ENCODE measurements around the gene SLC4A8. TPM values are rescaled to one million over a fixed set of nuclear protein-coding genes. Genes with fewer than 3 reads are reported as not detected.

Gene SLC4A8
- total RNA-seq, 1 experiment from 2014 or later = 62.7 TPM

GRCh38 chr12:51430196-51430895 is 5.7 kb downstream of the SLC4A8 start:
- Mint-ChIP-seq H3K27ac (ENCODE audit: unreplicated experiment) (peak overlapping the region; percentile 79), H3K4me1 (ENCODE audit: low read depth, unreplicated experiment) (peaks cover 54% of the 10 kb centered on the region), H3K4me3 (ENCODE audit: unreplicated experiment) (no peak overlapping the region), H3K27me3 (ENCODE audit: insufficient read depth, unreplicated experiment) (no peaks in the 10 kb centered on the region), H3K9me3 (ENCODE audit: unreplicated experiment) (peaks cover 8% of the 10 kb centered on the region), H3K36me3 (ENCODE audit: insufficient read depth, unreplicated experiment) (peaks cover 12% of the 10 kb centered on the region)
- intact Hi-C loops (cut with micrococcal nuclease; ENCODE audit: unreplicated experiment) = loop anchor here (1.0 to 2.0 kb wide), 4 partner anchors 16 to 99 kb away; no protein-coding TSS in a partner anchor
- Histone ChIP-seq H3K36me3 (ENCODE audit: control insufficient read depth, insufficient read depth, low read length) (no peaks in the 10 kb centered on the region), H3K4me1 (peaks cover 48% of the 10 kb centered on the region), H3K4me3 (ENCODE audit: low read depth, low read length) (no peak overlapping the region), H3K9me3 (no peaks in the 10 kb centered on the region), H3K27me3 (replicated peaks; ENCODE audit: control insufficient read depth, insufficient read depth, low read length) (no peaks in the 10 kb centered on the region)
- no peak for TF ChIP-seq CTCF (IDR thresholded peaks at IDR 0.05; ENCODE audit: insufficient read depth in 1 of 2, low read depth in 1 of 2, low read length in 1 of 2, severe bottlenecking in 1 of 2, unreplicated experiment in 1 of 2)
- CTCF ChIA-PET = interaction anchor here (0.7 to 1.9 kb wide), 11 partner anchors 9 to 233 kb away, joined by 3 to 10 read pairs (median 3); no protein-coding TSS in a partner anchor
- POLR2A ChIA-PET = interaction anchor here (0.6 to 1.7 kb wide), 4 partner anchors 40 to 1853 kb away, joined by 3 to 8 read pairs (median 4); no protein-coding TSS in a partner anchor
- peak; percentile 68 to 69 for DNase-seq
- BruUV-seq (replicated peaks) = no TSS peak

- no peak for TF ChIP-seq CTCF (IDR thresholded peaks at IDR 0.05; ENCODE audit: insufficient read depth in 1 of 2, low read depth in 1 of 2, low read length in 1 of 2, severe bottlenecking in 1 of 2, unreplicated experiment in 1 of 2)
- POLR2A ChIA-PET = no interaction called here
- H3K4me3 Mint-ChIP-seq (ENCODE audit: unreplicated experiment) = no peak overlapping the region
Observed at GRCh38 chr12:51432921-51433320, 8.3 kb downstream of the SLC4A8 start.

GRCh38 chr12:51434305-51434704 is 9.7 kb downstream of the SLC4A8 start:
- DNase-seq = no peak
- Histone ChIP-seq H3K36me3 (ENCODE audit: control insufficient read depth, insufficient read depth, low read length) (no peaks in the 10 kb centered on the region), H3K9me3 (no peaks in the 10 kb centered on the region), H3K27me3 (replicated peaks; ENCODE audit: control insufficient read depth, insufficient read depth, low read length) (no peaks in the 10 kb centered on the region), H3K4me1 (peaks cover 50% of the 10 kb centered on the region), H3K4me3 (ENCODE audit: low read depth, low read length) (no peak overlapping the region)
- ChIA-PET CTCF (no interaction called here), POLR2A (no interaction called here)
- TF ChIP-seq CTCF (IDR thresholded peaks at IDR 0.05; ENCODE audit: insufficient read depth in 1 of 2, low read depth in 1 of 2, low read length in 1 of 2, severe bottlenecking in 1 of 2, unreplicated experiment in 1 of 2) = no peak
- no peak overlapping the region for H3K4me3 Mint-ChIP-seq (ENCODE audit: unreplicated experiment)
- H3K4me1 Mint-ChIP-seq (ENCODE audit: low read depth, unreplicated experiment) = peaks cover 26% of the 10 kb centered on the region
- peaks cover 8% of the 10 kb centered on the region for H3K9me3 Mint-ChIP-seq (ENCODE audit: unreplicated experiment)
- H3K27ac Mint-ChIP-seq (ENCODE audit: unreplicated experiment) = no peak overlapping the region
- no TSS peak for BruUV-seq (replicated peaks)
- intact Hi-C loops (cut with micrococcal nuclease; ENCODE audit: unreplicated experiment) = no loop called here
- peaks cover 14% of the 10 kb centered on the region for H3K36me3 Mint-ChIP-seq (ENCODE audit: insufficient read depth, unreplicated experiment)
- no peaks in the 10 kb centered on the region for H3K27me3 Mint-ChIP-seq (ENCODE audit: insufficient read depth, unreplicated experiment)

More at GRCh38 chr12:51432921-51433320, 8.3 kb downstream of the SLC4A8 start:
- H3K27ac Mint-ChIP-seq (ENCODE audit: unreplicated experiment) = no peak overlapping the region
- BruUV-seq (replicated peaks) = no TSS peak
- no peak for DNase-seq
- intact Hi-C loops (cut with micrococcal nuclease; ENCODE audit: unreplicated experiment) = no loop called here
- no peaks in the 10 kb centered on the region for H3K27me3 Mint-ChIP-seq (ENCODE audit: insufficient read depth, unreplicated experiment)
- peaks cover 8% of the 10 kb centered on the region for H3K9me3 Mint-ChIP-seq (ENCODE audit: unreplicated experiment)
- peaks cover 11% of the 10 kb centered on the region for H3K36me3 Mint-ChIP-seq (ENCODE audit: insufficient read depth, unreplicated experiment)
- Histone ChIP-seq H3K4me3 (ENCODE audit: low read depth, low read length) (no peak overlapping the region), H3K9me3 (no peaks in the 10 kb centered on the region), H3K4me1 (peaks cover 42% of the 10 kb centered on the region), H3K36me3 (ENCODE audit: control insufficient read depth, insufficient read depth, low read length) (no peaks in the 10 kb centered on the region), H3K27me3 (replicated peaks; ENCODE audit: control insufficient read depth, insufficient read depth, low read length) (no peaks in the 10 kb centered on the region)
- H3K4me1 Mint-ChIP-seq (ENCODE audit: low read depth, unreplicated experiment) = peaks cover 33% of the 10 kb centered on the region
- CTCF ChIA-PET = no interaction called here
